Thymus (tissue), 14 donors: Measurements from ENCODE around the gene SUPT4H1. TPM values are rescaled to one million over a fixed set of nuclear protein-coding genes. Genes with fewer than 3 reads are reported as not detected.
"Not testable (repeated sequence)": the region's sequence is repeated elsewhere in the genome, so short reads cannot be mapped to it uniquely, and the experiment has no call there.

Experiments
- DNase-seq, 9 donors: peaks; one replicate each; pipeline ENCODE4 v3.0.0-alpha.2; 2013; ENCODE audit warnings: low spot score in 9 of 9, low read depth in 6 of 9, missing footprints in 1 of 9
- H3K27ac ChIP-seq, 2 donors: one replicate each; pipeline ENCODE4 v1.5.1; 2013; ENCODE audit warnings: control low read depth in 1 of 2, low read depth in 1 of 2, low read length in 1 of 2, mild to moderate bottlenecking in 1 of 2, moderate library complexity in 1 of 2
- H3K27me3 ChIP-seq, 2 donors: one replicate each; pipeline ENCODE4 v1.5.1; 2013; ENCODE audit warnings: low read length in 1 of 2; ENCODE audit not compliant: control insufficient read depth in 2 of 2, insufficient read depth in 1 of 2
- H3K36me3 ChIP-seq, 2 donors: one replicate each; pipeline ENCODE4 v1.5.1; 2013; ENCODE audit warnings: low read length in 1 of 2, mild to moderate bottlenecking in 1 of 2, moderate library complexity in 1 of 2; ENCODE audit not compliant: control insufficient read depth in 2 of 2, insufficient read depth in 2 of 2
- H3K4me1 ChIP-seq, 2 donors: one replicate each; pipeline ENCODE4 v1.5.1; 2013; ENCODE audit warnings: low read length in 2 of 2; ENCODE audit not compliant: control insufficient read depth in 2 of 2, insufficient read depth in 2 of 2
- H3K4me3 ChIP-seq, 2 donors: one replicate each; pipeline ENCODE4 v1.5.1; 2013; ENCODE audit warnings: low read length in 2 of 2, control low read depth in 1 of 2, mild to moderate bottlenecking in 1 of 2
- H3K9me3 ChIP-seq, 2 donors: one replicate each; pipeline ENCODE4 v1.5.1; 2013; ENCODE audit warnings: low read length in 1 of 2, mild to moderate bottlenecking in 1 of 2; ENCODE audit not compliant: control insufficient read depth in 2 of 2, insufficient read depth in 1 of 2
- WGBS: extraction: QIAGEN DNeasy Blood & Tissue Kit; methylation state at CpG from one replicate; pipeline ENCODE4 v1.1.7; 2013; 5-methylcytosine and 5-hydroxymethylcytosine counted together
- long read RNA-seq, 10 donors: transcript quantifications; one replicate each; lab custom pipeline, GENCODE V29; 2026
- polyA plus RNA-seq: library from polyadenylated mRNA; stranded (reverse); fragments of 200-250 nt; gene quantifications from one replicate; pipeline ENCODE4 v1.2.3, GENCODE V29; 2013
- total RNA-seq: library from RNA; stranded (reverse); fragments of 120-200 nt; gene quantifications from one replicate; pipeline ENCODE4 v1.2.4, GENCODE V29; 2013
- donor health status: healthy.

SUPT4H1 gene
- total RNA-seq (119 TPM), polyA plus RNA-seq (103 TPM)
- long read RNA-seq, donor 1, transcript SUPT4H1-201 (5 exons, 1,489 nt), result major isoform, 7 of 8 reads
- long read RNA-seq, donor 1, partial matches to known transcripts, result 0 of 8 reads
- long read RNA-seq, donor 1, other reads (novel, unspliced or antisense), result 0 of 8 reads
- long read RNA-seq, donor 2, result 0 reads
- long read RNA-seq, donor 3, transcript SUPT4H1-201 (5 exons, 1,489 nt), result major isoform, 116 of 136 reads
- long read RNA-seq, donor 3, transcript SUPT4H1-202 (5 exons, 1,643 nt), result minor isoform, 14 of 136 reads
- long read RNA-seq, donor 3, partial matches to known transcripts, result 0 of 136 reads
- long read RNA-seq, donor 3, other reads (novel, unspliced or antisense), result 0 of 136 reads
- long read RNA-seq, donor 4, transcript SUPT4H1-202 (5 exons, 1,643 nt), result minor isoform, 6 of 42 reads
- long read RNA-seq, donor 4, transcript SUPT4H1-201 (5 exons, 1,489 nt), result major isoform, 35 of 42 reads
- long read RNA-seq, donor 4, partial matches to known transcripts, result 0 of 42 reads
- long read RNA-seq, donor 4, other reads (novel, unspliced or antisense), result 0 of 42 reads
- long read RNA-seq, donor 5, transcript SUPT4H1-202 (5 exons, 1,643 nt), result minor isoform, 19 of 184 reads
- long read RNA-seq, donor 5, transcript SUPT4H1-201 (5 exons, 1,489 nt), result major isoform, 137 of 184 reads
- long read RNA-seq, donor 5, transcript SUPT4H1-205 (4 exons, 1,401 nt), result minor isoform, 5 of 184 reads
- long read RNA-seq, donor 5, transcript SUPT4H1-206 (3 exons, 539 nt), result minor isoform, 6 of 184 reads
- long read RNA-seq, donor 5, partial matches to known transcripts, result 5 of 184 reads
- long read RNA-seq, donor 5, other reads (novel, unspliced or antisense), result 9 of 184 reads
- long read RNA-seq, donor 6, transcript SUPT4H1-202 (5 exons, 1,643 nt), result minor isoform, 9 of 65 reads
- long read RNA-seq, donor 6, transcript SUPT4H1-201 (5 exons, 1,489 nt), result major isoform, 53 of 65 reads
- long read RNA-seq, donor 6, partial matches to known transcripts, result 0 of 65 reads
- long read RNA-seq, donor 6, other reads (novel, unspliced or antisense), result 0 of 65 reads
- long read RNA-seq, donor 7, transcript SUPT4H1-202 (5 exons, 1,643 nt), result minor isoform, 14 of 92 reads
- long read RNA-seq, donor 7, transcript SUPT4H1-201 (5 exons, 1,489 nt), result major isoform, 75 of 92 reads
- long read RNA-seq, donor 7, partial matches to known transcripts, result 0 of 92 reads
- long read RNA-seq, donor 7, other reads (novel, unspliced or antisense), result 0 of 92 reads
- long read RNA-seq, donor 8, transcript SUPT4H1-201 (5 exons, 1,489 nt), result major isoform, 19 of 25 reads
- long read RNA-seq, donor 8, partial matches to known transcripts, result 0 of 25 reads
- long read RNA-seq, donor 8, other reads (novel, unspliced or antisense), result 0 of 25 reads
- long read RNA-seq, donor 9, transcript SUPT4H1-201 (5 exons, 1,489 nt), result major isoform, 29 of 43 reads
- long read RNA-seq, donor 9, transcript SUPT4H1-202 (5 exons, 1,643 nt), result minor isoform, 7 of 43 reads
- long read RNA-seq, donor 9, partial matches to known transcripts, result 0 of 43 reads
- long read RNA-seq, donor 9, other reads (novel, unspliced or antisense), result 0 of 43 reads
- long read RNA-seq, donor 10, transcript SUPT4H1-202 (5 exons, 1,643 nt), result minor isoform, 7 of 70 reads
- long read RNA-seq, donor 10, transcript SUPT4H1-201 (5 exons, 1,489 nt), result major isoform, 58 of 70 reads
- long read RNA-seq, donor 10, partial matches to known transcripts, result 0 of 70 reads
- long read RNA-seq, donor 10, other reads (novel, unspliced or antisense), result 0 of 70 reads

GRCh38 chr17:58351831-58352595, at the start of gene SUPT4H1:
SUPT4H1 (minus strand) TSS chr17:58352201; CDS start chr17:58352135, 66 bp downstream.
- DNase-seq, result peak in 7 of 9 donors; percentile 89 to 97 (median 92)
- Histone ChIP-seq H3K9me3 (no peaks in the 10 kb centered on the region), H3K4me1 (peaks cover 20 to 35% of the 10 kb centered on the region in 2 donors), H3K4me3 (peak within 1 kb of the TSS; percentile 87 to 95), H3K36me3 (peaks cover 23 to 38% of the 10 kb centered on the region in 2 donors), H3K27ac (peak within 1 kb of the TSS; percentile 92 to 96), H3K27me3 (no peaks in the 10 kb centered on the region)
- under 1% methylated on average over 60 of the region's 60 CpGs for WGBS

GRCh38 chr17:58401287-58401686, 49.3 kb upstream of the SUPT4H1 start:
- Histone ChIP-seq H3K4me3 (no peak overlapping the region), H3K27me3 (no peaks in the 10 kb centered on the region), H3K36me3 (no peaks in the 10 kb centered on the region), H3K9me3 (no peaks in the 10 kb centered on the region), H3K27ac (no peak overlapping the region), H3K4me1 (peaks cover 0 to 3% of the 10 kb centered on the region in 2 donors)
- 83% methylated on average over 2 of the region's 2 CpGs for WGBS
- DNase-seq, result no peak

DNA sequence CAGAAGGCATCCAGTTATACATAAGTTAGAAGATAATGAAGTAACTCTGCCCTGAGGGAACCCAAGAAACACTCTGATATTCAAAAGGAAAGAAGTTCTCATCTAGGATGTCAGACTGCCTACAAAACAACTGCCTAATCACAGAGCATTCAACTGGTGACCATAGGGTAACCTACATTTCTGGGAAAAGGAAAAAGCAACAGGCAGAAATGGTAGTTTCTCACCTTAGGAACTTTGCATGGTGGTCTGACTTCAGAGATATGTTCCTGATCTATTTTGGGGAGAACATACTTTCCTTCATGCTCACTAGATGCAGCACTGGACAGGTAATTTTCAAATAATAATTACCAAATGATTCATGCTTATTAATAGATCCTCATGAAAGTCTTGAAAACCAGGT, 48.8 kb upstream of the SUPT4H1 start:
- Histone ChIP-seq H3K36me3 (no peaks in the 10 kb centered on the region), H3K4me3 (no peak overlapping the region), H3K27ac (no peak overlapping the region), H3K9me3 (no peaks in the 10 kb centered on the region), H3K27me3 (no peaks in the 10 kb centered on the region), H3K4me1 (peaks cover 0 to 3% of the 10 kb centered on the region in 2 donors)
- DNase-seq, result no peak

DNA sequence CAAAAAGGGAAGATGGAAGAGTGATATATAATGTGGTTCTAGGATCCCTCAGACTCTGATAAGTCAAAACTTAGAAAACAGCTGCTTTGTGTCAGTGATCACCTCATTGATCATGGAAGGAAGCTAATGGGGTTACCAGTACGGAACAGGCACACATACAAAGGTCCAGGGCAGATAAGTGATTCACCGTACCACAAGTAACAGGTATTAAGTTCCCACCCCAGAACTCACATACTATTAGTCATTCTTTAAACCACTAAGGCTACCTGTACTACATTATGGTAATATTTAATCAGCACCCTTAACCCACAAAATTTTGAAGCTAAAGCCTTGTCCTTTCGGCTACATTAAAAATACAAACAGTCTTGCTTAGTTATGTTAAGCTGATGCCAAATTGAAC, 48.0 kb upstream of the SUPT4H1 start:
- WGBS, result 97% methylated on average over 3 of the region's 3 CpGs
- Histone ChIP-seq H3K4me3 (no peak overlapping the region), H3K9me3 (no peaks in the 10 kb centered on the region), H3K4me1 (peaks cover 0 to 3% of the 10 kb centered on the region in 2 donors), H3K27me3 (no peaks in the 10 kb centered on the region), H3K36me3 (no peaks in the 10 kb centered on the region), H3K27ac (no peak overlapping the region)
- no peak for DNase-seq

GRCh38 chr17:58398574-58399266, 46.7 kb upstream of the SUPT4H1 start:
- H3K27ac ChIP-seq, result no peak overlapping the region
- no peak overlapping the region for H3K4me3 ChIP-seq
- no peaks in the 10 kb centered on the region for H3K27me3 ChIP-seq
- 96% methylated on average over 3 of the region's 3 CpGs for WGBS
- DNase-seq, result no peak
- H3K4me1 ChIP-seq, result peaks cover 6 to 9% of the 10 kb centered on the region in 2 donors
- H3K9me3 ChIP-seq, result no peaks in the 10 kb centered on the region
- H3K36me3 ChIP-seq, result no peaks in the 10 kb centered on the region

DNA sequence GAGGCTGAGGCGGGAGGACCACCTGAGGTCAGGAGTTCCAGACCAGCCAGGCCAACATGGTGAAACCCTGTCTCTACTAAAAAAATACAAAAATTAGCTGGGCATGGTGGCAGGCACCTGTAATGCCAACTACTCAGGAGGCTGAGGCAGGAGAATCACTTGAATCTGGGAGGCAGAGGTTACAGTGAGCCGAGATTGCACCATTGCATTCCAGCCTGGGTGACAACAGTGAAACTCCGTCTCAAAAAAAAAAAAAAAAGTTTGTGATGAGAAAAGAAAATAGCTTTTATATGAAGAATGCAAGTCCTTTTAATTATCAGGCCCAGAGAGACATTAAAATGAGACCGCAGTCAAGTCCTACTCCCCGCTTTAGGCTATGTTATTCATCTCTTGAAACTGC, 45.4 kb upstream of the SUPT4H1 start:
- not testable (repeated sequence) for H3K4me3 ChIP-seq, H3K36me3 ChIP-seq, H3K4me1 ChIP-seq, H3K27ac ChIP-seq, H3K27me3 ChIP-seq, DNase-seq, H3K9me3 ChIP-seq
- 98% methylated on average over 5 of the region's 5 CpGs for WGBS

- H3K36me3 ChIP-seq, result no peaks in the 10 kb centered on the region
- H3K27ac ChIP-seq, result no peak overlapping the region
- 96% methylated on average over 4 of the region's 4 CpGs for WGBS
- peaks cover 6 to 12% of the 10 kb centered on the region in 2 donors for H3K4me1 ChIP-seq
- no peaks in the 10 kb centered on the region for H3K27me3 ChIP-seq
- no peak overlapping the region for H3K4me3 ChIP-seq
- H3K9me3 ChIP-seq, result no peaks in the 10 kb centered on the region
- DNase-seq, result no peak
Measured at GRCh38 chr17:58396173-58396572, 44.2 kb upstream of the SUPT4H1 start.
